ENCODE data around the gene TTC34. TPM values are rescaled to one million over a fixed set of nuclear protein-coding genes. Genes with fewer than 3 reads are reported as not detected.
"Not testable (repeated sequence)": the region's sequence is repeated elsewhere in the genome, so short reads cannot be mapped to it uniquely, and the experiment has no call there.

TTC34 gene
- total and polyA plus RNA-seq, 2 of the 4 experiments (the other 2 are of a cell fraction) = under 0.01 to 0.09 TPM

DNA sequence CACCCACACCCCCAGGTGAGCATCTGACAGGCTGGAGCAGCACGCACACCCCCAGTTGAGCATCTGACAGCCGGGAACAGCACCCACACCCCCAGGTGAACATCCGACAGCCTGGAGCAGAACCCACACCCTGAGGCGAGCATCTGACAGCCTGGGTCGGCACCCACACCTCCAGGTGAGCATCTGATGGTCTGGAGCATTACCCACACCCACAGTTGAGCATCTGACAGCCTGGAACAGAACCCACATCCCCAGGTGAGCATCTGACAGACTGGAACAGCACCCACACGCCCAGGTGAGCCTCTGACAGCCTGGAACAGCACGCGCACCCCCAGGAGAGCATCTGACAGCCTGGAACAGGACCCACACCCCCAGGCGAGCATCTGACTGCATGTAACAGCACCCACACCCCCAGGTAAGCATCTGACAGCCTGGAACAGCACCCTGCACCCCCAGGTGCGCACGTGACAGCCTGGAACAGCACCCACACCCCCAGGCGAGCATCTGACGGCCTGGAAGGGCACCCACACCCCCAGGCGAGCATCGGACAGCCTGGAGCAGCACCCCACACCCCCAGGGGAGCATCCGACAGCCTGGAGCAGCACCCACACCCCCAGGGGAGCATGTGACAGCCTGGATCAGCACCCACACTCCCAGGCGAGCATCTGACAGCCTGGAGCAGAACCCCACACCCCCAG, 113.7 kb downstream of the TTC34 start:
- H3K4ac ChIP-seq (ENCODE audit: low read depth, low read length); H4K5ac ChIP-seq (ENCODE audit: low read depth, low read length); H3K27me3 ChIP-seq (ENCODE audit: control insufficient read depth, insufficient read depth, low read length); H4K20me1 ChIP-seq (ENCODE audit: insufficient read depth, low read length); H3K9me1 ChIP-seq (ENCODE audit: insufficient read depth, low read length); H3K9me3 ChIP-seq (ENCODE audit: control insufficient read depth, insufficient read depth, low read length); H2BK15ac ChIP-seq (ENCODE audit: low read depth, low read length); H4K8ac ChIP-seq (ENCODE audit: low read depth in 2 of 2, low read length in 2 of 2); H2AK9ac ChIP-seq (replicated peaks; ENCODE audit: low read depth, low read length, poor library complexity); H3K4me3 ChIP-seq (ENCODE audit: insufficient read depth, low read depth, low read length); CTCF ChIA-PET; H2BK120ac ChIP-seq (ENCODE audit: low read depth, low read length); H3K56ac ChIP-seq (ENCODE audit: extremely low read depth, insufficient read depth, low read length); H3K4me1 ChIP-seq (ENCODE audit: control insufficient read depth, insufficient read depth, low read length); H3K27ac ChIP-seq (ENCODE audit: insufficient read depth, low read length); dilution Hi-C loops (cut with HindIII; ENCODE audit: low sequenced_read_pairs, unreplicated experiment); BruUV-seq (replicated peaks); H3K79me1 ChIP-seq (ENCODE audit: low read depth in 1 of 2, low read length in 2 of 2); H2AK5ac ChIP-seq (ENCODE audit: low read depth, low read length); in situ Hi-C loops (cut with MboI; ENCODE audit: low sequenced_read_pairs); H2BK5ac ChIP-seq (ENCODE audit: low read depth, low read length, poor library complexity, severe bottlenecking); H2AFZ ChIP-seq (replicated peaks; ENCODE audit: low read length, poor library complexity); ATAC-seq (ENCODE audit: low read depth); intact Hi-C loops (cut with micrococcal nuclease); H3K14ac ChIP-seq (replicated peaks; ENCODE audit: low read depth, low read length); H3K4me2 ChIP-seq (ENCODE audit: low read depth, low read length); H3K23ac ChIP-seq (ENCODE audit: low read depth, low read length); H3K18ac ChIP-seq (ENCODE audit: low read depth, low read length); H3K9ac ChIP-seq (ENCODE audit: low read depth, low read length); H3K36me3 ChIP-seq (ENCODE audit: control insufficient read depth, insufficient read depth, low read length); POLR2A ChIA-PET (ENCODE audit: unreplicated experiment); DNase-seq; H2BK20ac ChIP-seq (ENCODE audit: low read depth, low read length); H4K91ac ChIP-seq (ENCODE audit: insufficient read depth, low read depth, low read length): not testable (repeated sequence)
- WGBS, 2 experiments (ENCODE audit: extremely low coverage in 2 of 2, insufficient read length in 1 of 2) = 30% methylated on average over 4 of the region's 17 CpGs; no CpG with 5 or more reads in 1 of the 2 experiments

DNA sequence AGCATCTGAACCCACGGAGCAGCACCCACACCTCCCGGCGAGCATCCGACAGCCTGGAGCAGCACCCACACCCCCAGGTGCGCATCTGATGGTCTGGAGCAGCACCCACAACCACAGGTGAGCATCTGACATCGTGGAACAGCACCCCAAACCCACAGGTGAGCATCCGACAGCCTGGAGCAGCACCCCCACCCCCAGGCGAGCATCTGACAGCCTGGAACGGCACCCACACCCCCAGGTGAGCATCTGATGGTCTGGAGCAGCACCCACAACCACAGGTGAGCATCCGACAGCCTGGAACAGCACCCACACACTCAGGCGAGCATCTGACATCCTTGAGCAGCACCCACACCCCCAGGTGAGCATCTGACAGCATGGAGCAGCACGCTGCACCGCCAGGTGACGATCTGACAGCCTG, 114.3 kb downstream of the TTC34 start:
- H2BK20ac ChIP-seq (ENCODE audit: low read depth, low read length); H2AK5ac ChIP-seq (ENCODE audit: low read depth, low read length); CTCF ChIA-PET; intact Hi-C loops (cut with micrococcal nuclease); H4K5ac ChIP-seq (ENCODE audit: low read depth, low read length); H4K91ac ChIP-seq (ENCODE audit: insufficient read depth, low read depth, low read length); H3K4me1 ChIP-seq (ENCODE audit: control insufficient read depth, insufficient read depth, low read length); BruUV-seq (replicated peaks); H3K23ac ChIP-seq (ENCODE audit: low read depth, low read length); H3K18ac ChIP-seq (ENCODE audit: low read depth, low read length); H3K4me3 ChIP-seq (ENCODE audit: insufficient read depth, low read depth, low read length); H3K9me1 ChIP-seq (ENCODE audit: insufficient read depth, low read length); H2AK9ac ChIP-seq (replicated peaks; ENCODE audit: low read depth, low read length, poor library complexity); DNase-seq; H3K79me1 ChIP-seq (ENCODE audit: low read depth in 1 of 2, low read length in 2 of 2); H3K9me3 ChIP-seq (ENCODE audit: control insufficient read depth, insufficient read depth, low read length); dilution Hi-C loops (cut with HindIII; ENCODE audit: low sequenced_read_pairs, unreplicated experiment); ATAC-seq (ENCODE audit: low read depth); H3K4ac ChIP-seq (ENCODE audit: low read depth, low read length); H2BK15ac ChIP-seq (ENCODE audit: low read depth, low read length); H4K8ac ChIP-seq (ENCODE audit: low read depth in 2 of 2, low read length in 2 of 2); H4K20me1 ChIP-seq (ENCODE audit: insufficient read depth, low read length); POLR2A ChIA-PET (ENCODE audit: unreplicated experiment); H2BK120ac ChIP-seq (ENCODE audit: low read depth, low read length); in situ Hi-C loops (cut with MboI; ENCODE audit: low sequenced_read_pairs); H3K56ac ChIP-seq (ENCODE audit: extremely low read depth, insufficient read depth, low read length); H3K27ac ChIP-seq (ENCODE audit: insufficient read depth, low read length); H3K36me3 ChIP-seq (ENCODE audit: control insufficient read depth, insufficient read depth, low read length); H2AFZ ChIP-seq (replicated peaks; ENCODE audit: low read length, poor library complexity); H3K9ac ChIP-seq (ENCODE audit: low read depth, low read length); H2BK5ac ChIP-seq (ENCODE audit: low read depth, low read length, poor library complexity, severe bottlenecking); H3K4me2 ChIP-seq (ENCODE audit: low read depth, low read length); H3K27me3 ChIP-seq (ENCODE audit: control insufficient read depth, insufficient read depth, low read length); H3K14ac ChIP-seq (replicated peaks; ENCODE audit: low read depth, low read length): not testable (repeated sequence)
- WGBS, 2 experiments (ENCODE audit: extremely low coverage in 2 of 2, insufficient read length in 1 of 2) = no CpG with 5 or more reads among the region's 14 CpGs
